H1 (cell line): Measurements from ENCODE around the gene LRTM1. TPM values are rescaled to one million over a fixed set of nuclear protein-coding genes. Genes with fewer than 3 reads are reported as not detected.

ENCODE experiments used
- CTCF ChIA-PET: fragments of 300-600 bp; sonication (Branson Sonifier 250); formaldehyde crosslinking; loops from one replicate; lab custom pipeline; 2021; ENCODE audit not compliant: partially characterized antibody; lab: Charles Lee
- POLR2A ChIA-PET: fragments of 300-600 bp; sonication (Branson Sonifier 250); formaldehyde crosslinking; loops from one replicate; lab custom pipeline; 2021; ENCODE audit warnings: inconsistent platforms; ENCODE audit not compliant: partially characterized antibody; lab: Charles Lee
- DNase-seq, 2 experiments: peaks; one replicate each; pipeline versions ENCODE4 v3.0.0 to v3.0.0-alpha.2; 2010 to 2022; ENCODE audit warnings: low spot score in 2 of 2, low read depth in 1 of 2, mixed read lengths in 1 of 2
- FAIRE-seq: peaks from 2 replicates; lab custom pipeline; 2011; peaks lifted over from hg19 to GRCh38; lab: Jason Lieb, UNC
- H2AFZ ChIP-seq: 2 replicates; pipeline ENCODE4 v1.8.1; 2012; ENCODE audit warnings: low read length, inconsistent platforms
- H2AK5ac ChIP-seq: 2 replicates; pipeline ENCODE4 v1.6.1; 2013; ENCODE audit warnings: low read depth, low read length
- H2BK120ac ChIP-seq: replicated peaks from 2 replicates; pipeline ENCODE3; 2013; ENCODE audit warnings: low read depth, low read length, inconsistent platforms
- H2BK12ac ChIP-seq: 2 replicates; pipeline ENCODE4 v1.6.1; 2013; ENCODE audit warnings: low read depth, low read length
- H2BK15ac ChIP-seq: 2 replicates; pipeline ENCODE4 v1.6.1; 2013; ENCODE audit warnings: low read length
- H2BK20ac ChIP-seq: 2 replicates; pipeline ENCODE4 v1.6.1; 2013; ENCODE audit warnings: low read length
- H2BK5ac ChIP-seq: 2 replicates; pipeline ENCODE4 v1.6.1; 2013; ENCODE audit warnings: low read depth, low read length
- H3K14ac ChIP-seq: 2 replicates; pipeline ENCODE4 v1.6.1; 2013; ENCODE audit warnings: inconsistent platforms; ENCODE audit not compliant: insufficient read length
- H3K18ac ChIP-seq: 2 replicates; pipeline ENCODE4 v1.6.1; 2013; ENCODE audit warnings: low read length; ENCODE audit errors: extremely low read depth
- H3K23ac ChIP-seq: 2 replicates; pipeline ENCODE4 v1.6.1; 2013; ENCODE audit warnings: inconsistent platforms; ENCODE audit not compliant: insufficient read length
- H3K23me2 ChIP-seq: 2 replicates; pipeline ENCODE4 v1.6.1; 2013; ENCODE audit warnings: low read depth, low read length
- H3K27ac ChIP-seq: 2 replicates; pipeline ENCODE4 v1.6.1; 2011; ENCODE audit warnings: low read depth, low read length, inconsistent platforms
- H3K27me3 ChIP-seq, 4 experiments: replicated peaks in 1 of 4; 1 replicate in 1 of 4; 2 replicates in 3 of 4; pipeline versions ENCODE4 v1.6.1 to v1.8.1; 2011 to 2013; ENCODE audit warnings: low read length in 3 of 4, mild to moderate bottlenecking in 3 of 4, inconsistent platforms in 2 of 4, mixed read lengths in 2 of 4, moderate library complexity in 1 of 4; ENCODE audit not compliant: control insufficient read depth in 3 of 4, insufficient read depth in 3 of 4; ENCODE audit errors: extremely low read depth in 1 of 4
- H3K36me3 ChIP-seq, 4 experiments: 2 replicates each; pipeline versions ENCODE4 v1.6.1 to v1.8.1; 2011 to 2013; ENCODE audit warnings: mild to moderate bottlenecking in 4 of 4, low read length in 3 of 4, moderate library complexity in 2 of 4, control low read depth in 1 of 4, inconsistent platforms in 1 of 4; ENCODE audit not compliant: insufficient read depth in 4 of 4, control insufficient read depth in 2 of 4
- H3K4ac ChIP-seq: replicated peaks from 2 replicates; pipeline ENCODE3; 2013; ENCODE audit warnings: low read length, low read depth, mixed read lengths, inconsistent platforms; ENCODE audit not compliant: insufficient read length
- H3K4me1 ChIP-seq, 4 experiments: replicated peaks in 1 of 4; 1 replicate in 1 of 4; 2 replicates in 3 of 4; pipeline versions ENCODE4 v1.6.1 to v1.8.1; 2011 to 2013; ENCODE audit warnings: low read length in 3 of 4, inconsistent platforms in 2 of 4, mixed read lengths in 1 of 4; ENCODE audit not compliant: insufficient read depth in 4 of 4, control insufficient read depth in 3 of 4
- H3K4me2 ChIP-seq, 2 experiments: 2 replicates each; pipeline versions ENCODE4 v1.6.1 to v1.8.1; 2011 to 2013; ENCODE audit warnings: low read depth in 2 of 2, low read length in 2 of 2, control low read depth in 1 of 2, inconsistent platforms in 1 of 2, mild to moderate bottlenecking in 1 of 2; ENCODE audit not compliant: insufficient read depth in 1 of 2
- H3K4me3 ChIP-seq, 4 experiments: fragments of 200-600, 300-600 bp in 1 of 4; sonication (generic), shearing (Covaris generic), sonication (Bioruptor Twin) in 1 of 4; 2 replicates each; pipeline versions ENCODE4 v1.5.1 to v1.8.1; 2011 to 2016; ENCODE audit warnings: low read length in 4 of 4, low read depth in 3 of 4, control low read depth in 2 of 4, inconsistent platforms in 2 of 4, mild to moderate bottlenecking in 2 of 4, mixed read lengths in 1 of 4, moderate library complexity in 1 of 4; ENCODE audit not compliant: insufficient read depth in 2 of 4; ENCODE audit errors: extremely low read depth in 1 of 4
- H3K56ac ChIP-seq: replicated peaks from 2 replicates; pipeline ENCODE3; 2013; ENCODE audit warnings: low read depth, mild to moderate bottlenecking, mixed read lengths, low read length, inconsistent platforms; ENCODE audit not compliant: insufficient read length
- H3K79me1 ChIP-seq: 2 replicates; pipeline ENCODE4 v1.6.1; 2013; ENCODE audit warnings: low read depth, low read length, control low read depth
- H3K79me2 ChIP-seq, 2 experiments: 2 replicates each; pipeline versions ENCODE4 v1.6.1 to v1.8.1; 2012 to 2013; ENCODE audit warnings: low read length in 2 of 2, mild to moderate bottlenecking in 2 of 2, inconsistent platforms in 1 of 2; ENCODE audit not compliant: insufficient read depth in 2 of 2, control insufficient read depth in 1 of 2
- H3K9ac ChIP-seq, 4 experiments: replicated peaks in 1 of 4; 1 replicate in 1 of 4; 2 replicates in 3 of 4; pipeline versions ENCODE4 v1.6.1 to v1.8.1; 2011 to 2013; ENCODE audit warnings: low read depth in 3 of 4, low read length in 3 of 4, control low read depth in 2 of 4, mild to moderate bottlenecking in 2 of 4, moderate library complexity in 2 of 4, inconsistent platforms in 1 of 4; ENCODE audit errors: extremely low read depth in 1 of 4
- H3K9me3 ChIP-seq, 2 experiments: 2 replicates each; pipeline versions ENCODE4 v1.6.1 to v1.8.1; 2012 to 2013; ENCODE audit warnings: mild to moderate bottlenecking in 2 of 2, moderate library complexity in 2 of 2, control low read depth in 1 of 2, inconsistent platforms in 1 of 2, low read depth in 1 of 2, low read length in 1 of 2, mixed read lengths in 1 of 2; ENCODE audit not compliant: insufficient read depth in 2 of 2
- H4K20me1 ChIP-seq, 2 experiments: replicated peaks in 1 of 2; 2 replicates each; pipeline versions ENCODE3 to v1.8.1; 2011 to 2013; ENCODE audit warnings: inconsistent platforms in 2 of 2, low read length in 2 of 2, mild to moderate bottlenecking in 1 of 2; ENCODE audit not compliant: insufficient read depth in 2 of 2, control insufficient read depth in 1 of 2
- H4K5ac ChIP-seq: 2 replicates; pipeline ENCODE4 v1.6.1; 2013; ENCODE audit warnings: low read length, low read depth, mixed read lengths, inconsistent platforms; ENCODE audit not compliant: insufficient read length
- H4K8ac ChIP-seq: 2 replicates; pipeline ENCODE4 v1.8.0; 2013; ENCODE audit warnings: mild to moderate bottlenecking, moderate library complexity, low read length, inconsistent platforms; ENCODE audit not compliant: insufficient read depth; ENCODE audit errors: extremely low read depth
- H4K91ac ChIP-seq: replicated peaks from 2 replicates; pipeline ENCODE3; 2013; ENCODE audit warnings: low read length, mixed read lengths, inconsistent platforms; ENCODE audit not compliant: insufficient read length
- CTCF ChIP-seq, 3 experiments: IDR thresholded peaks; 1 replicate in 2 of 3; 2 replicates in 1 of 3; pipeline versions ENCODE4 v1.5.1 to v1.6.1; 2011; ENCODE audit warnings: low read length in 3 of 3, mild to moderate bottlenecking in 3 of 3, inconsistent platforms in 2 of 3, low read depth in 1 of 3, moderate library complexity in 1 of 3; ENCODE audit not compliant: insufficient read depth in 1 of 3; ENCODE audit errors: control extremely low read depth in 1 of 3
- RAD21 ChIP-seq, 2 experiments: IDR thresholded peaks in 1 of 2; conservative IDR thresholded peaks in 1 of 2; 2 replicates each; pipeline ENCODE4 v1.6.1; 2011; ENCODE audit warnings: low read depth in 2 of 2, low read length in 2 of 2, improper control_type of control experiment in 1 of 2, inconsistent platforms in 1 of 2, mild to moderate bottlenecking in 1 of 2, moderate library complexity in 1 of 2
- SUZ12 ChIP-seq: fragments of 200-600 bp; sonication (generic); IDR thresholded peaks from 2 replicates; pipeline ENCODE4 v1.6.1; 2012; ENCODE audit warnings: mild to moderate bottlenecking, inconsistent platforms, low read length, moderate library complexity, mixed read lengths
- WGBS, 2 experiments: shearing (Covaris generic) in 1 of 2; methylation state at CpG; one replicate each; pipeline versions ENCODE4 v1.1.6 to v1.1.7; 2013 to 2015; ENCODE audit warnings: low lambda C conversion rate in 2 of 2, mixed read lengths in 2 of 2, inconsistent platforms in 1 of 2, low coverage in 1 of 2, missing lambda C conversion rate in 1 of 2; ENCODE audit not compliant: insufficient replicate concordance in 2 of 2, insufficient coverage in 1 of 2, insufficient read length in 1 of 2; ENCODE audit errors: extremely low coverage in 1 of 2, missing lambda C conversion rate in 1 of 2; 5-methylcytosine and 5-hydroxymethylcytosine counted together
- polyA plus RNA-seq, 7 experiments: library from polyadenylated mRNA; depleted of rRNA in 3 of 7; stranded (reverse) in 5 of 7; unstranded in 2 of 7; fragments of >200 nt in 5 of 7; fragments of 200-250 nt in 2 of 7; gene quantifications; 1 replicate in 5 of 7; 2 replicates in 1 of 7; 4 replicates in 1 of 7; pipeline versions ENCODE4 v1.2.1 to v1.2.3, GENCODE V29; 2011 to 2013; ENCODE audit warnings: missing spikeins in 2 of 7, mixed read lengths in 2 of 7
- total RNA-seq: library from RNA; stranded (reverse); fragmentation: NEBNext Ultra II Directional; extraction: Animal tissue kit (Norgen Biotek cat#: 25700); gene quantifications from 2 replicates; pipeline ENCODE4 v1.2.1, GENCODE V29; 2021
- TF ChIP-seq, protein P1 (sequence below): IDR thresholded peaks from 2 replicates; pipeline ENCODE4 v1.6.1; 2011; ENCODE audit warnings: low read depth, mild to moderate bottlenecking, low read length; ENCODE audit not compliant: insufficient read depth

The LRTM1 gene
- total and polyA plus RNA-seq, 2 of the 8 experiments (the other 6 are each of a cell fraction or from before 2014, with no cell fraction given), result not detected

DNA sequence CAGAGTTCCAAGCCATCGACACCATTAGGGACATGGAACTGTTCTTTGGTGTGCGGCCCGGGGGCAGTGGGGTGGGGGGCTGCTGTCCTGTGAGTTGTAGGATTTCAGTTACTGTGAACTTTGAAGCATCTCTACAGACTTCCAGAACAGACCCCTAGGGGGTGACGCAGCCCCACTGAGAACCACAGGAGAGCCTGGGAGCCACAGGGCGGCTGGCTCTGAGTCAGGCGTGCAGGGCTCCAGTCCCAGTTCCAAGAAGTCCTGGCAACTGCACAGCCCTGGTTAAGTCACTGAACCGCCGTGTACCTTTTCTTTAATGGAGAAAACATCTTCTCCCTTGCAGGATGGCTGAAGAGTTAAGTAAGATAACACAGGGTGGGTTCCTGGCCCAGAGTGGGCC, 23.5 kb upstream of the LRTM1 start:
- no peak overlapping the region for H3K4ac ChIP-seq
- no peak overlapping the region for H2BK5ac ChIP-seq
- H3K14ac ChIP-seq, result no peak overlapping the region
- ChIA-PET POLR2A (no interaction called here), CTCF (interaction anchor here (0.9 to 1.5 kb wide), 3 partner anchors 20 to 454 kb away, joined by 3 to 6 read pairs (median 3); no protein-coding TSS in a partner anchor)
- H3K79me1 ChIP-seq, result no peaks in the 10 kb centered on the region; the same call in 1 of the 2 replicates
- no peak overlapping the region for H2BK15ac ChIP-seq
- H3K23me2 ChIP-seq, result no peaks in the 10 kb centered on the region
- H3K4me2 ChIP-seq, result no peak overlapping the region
- H2BK120ac ChIP-seq, result no peak overlapping the region
- H3K4me1 ChIP-seq, result peaks cover 0 to 8% (median 5%) of the 10 kb centered on the region in 4 experiments; a peak in 3 of 7 replicates
- no peaks in the 10 kb centered on the region for H3K27me3 ChIP-seq
- no peak overlapping the region for H4K91ac ChIP-seq
- no peaks in the 10 kb centered on the region for H3K79me2 ChIP-seq
- no peak overlapping the region for H3K23ac ChIP-seq
- H3K4me3 ChIP-seq, result no peak overlapping the region
- H4K8ac ChIP-seq, result no peak overlapping the region
- H4K5ac ChIP-seq, result no peak overlapping the region
- TF ChIP-seq CTCF (IDR thresholded peaks at IDR 0.05; ENCODE audit: control extremely low read depth in 1 of 3, insufficient read depth in 1 of 3, low read depth in 1 of 3, low read length in 3 of 3) (peak; percentile 35 to 75 (median 58)), SUZ12 (no peak), RAD21 (IDR thresholded peaks at IDR 0.05 in 1 of 2, conservative IDR thresholded peaks at IDR 0.05 in 1 of 2; ENCODE audit: low read depth in 2 of 2, low read length in 2 of 2) (peak; percentile 87 to 89)
- TF ChIP-seq, protein P1, sequence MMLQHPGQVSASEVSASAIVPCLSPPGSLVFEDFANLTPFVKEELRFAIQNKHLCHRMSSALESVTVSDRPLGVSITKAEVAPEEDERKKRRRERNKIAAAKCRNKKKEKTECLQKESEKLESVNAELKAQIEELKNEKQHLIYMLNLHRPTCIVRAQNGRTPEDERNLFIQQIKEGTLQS, result no peak
- no peaks in the 10 kb centered on the region for H4K20me1 ChIP-seq
- H3K27ac ChIP-seq, result no peak overlapping the region
- no peak overlapping the region for H2BK12ac ChIP-seq
- H3K36me3 ChIP-seq, result no peaks in the 10 kb centered on the region
- no peak overlapping the region for H3K56ac ChIP-seq
- 79% methylated on average over 8 of the region's 8 CpGs; no CpG with 5 or more reads in 1 of the 2 experiments for WGBS, 2 experiments
- no peak overlapping the region for H3K18ac ChIP-seq
- no peak overlapping the region for H2AK5ac ChIP-seq
- DNase-seq (peak; percentile 49 to 68), FAIRE-seq (no peak)
- no peaks in the 10 kb centered on the region for H3K9me3 ChIP-seq
- H2BK20ac ChIP-seq, result no peak overlapping the region
- no peak overlapping the region for H2AFZ ChIP-seq
- no peak overlapping the region for H3K9ac ChIP-seq
